Ishikawa (cell line): Measurements from ENCODE around the gene FGD5.

Source experiments
- CEBPB ChIP-seq: IDR thresholded peaks from 2 replicates; pipeline ENCODE4 v1.6.1; 2012
- CREB1 ChIP-seq: IDR thresholded peaks from 2 replicates; pipeline ENCODE4 v1.6.1; 2012; ENCODE audit warnings: low read depth
- EGR1 ChIP-seq: IDR thresholded peaks from 2 replicates; pipeline ENCODE4 v1.6.1; 2012
- EP300 ChIP-seq: IDR thresholded peaks from 2 replicates; pipeline ENCODE4 v1.6.1; 2012; ENCODE audit warnings: borderline replicate concordance
- FOXM1 ChIP-seq: IDR thresholded peaks from 2 replicates; pipeline ENCODE4 v1.6.1; 2012; ENCODE audit warnings: low read depth, borderline replicate concordance
- MAX ChIP-seq: IDR thresholded peaks from 2 replicates; pipeline ENCODE4 v1.6.1; 2012
- NFIC ChIP-seq: IDR thresholded peaks from 2 replicates; pipeline ENCODE4 v1.6.1; 2012
- RAD21 ChIP-seq: IDR thresholded peaks from 2 replicates; pipeline ENCODE4 v1.6.1; 2012; ENCODE audit warnings: low read depth
- REST ChIP-seq: IDR thresholded peaks from 2 replicates; pipeline ENCODE4 v1.6.1; 2012; ENCODE audit warnings: low read depth, mild to moderate bottlenecking
- TAF1 ChIP-seq: IDR thresholded peaks from 2 replicates; pipeline ENCODE4 v1.6.1; 2012; ENCODE audit warnings: low read depth, mild to moderate bottlenecking
- TCF12 ChIP-seq: IDR thresholded peaks from 2 replicates; pipeline ENCODE4 v1.6.1; 2012; ENCODE audit warnings: low read depth
- TEAD4 ChIP-seq: IDR thresholded peaks from 2 replicates; pipeline ENCODE4 v1.6.1; 2012
- YY1 ChIP-seq: IDR thresholded peaks from 2 replicates; pipeline ENCODE4 v1.6.1; 2012; ENCODE audit warnings: low read depth
- ZBTB7A ChIP-seq: IDR thresholded peaks from 2 replicates; pipeline ENCODE4 v1.6.1; 2012; ENCODE audit warnings: low read depth
- TF ChIP-seq, protein P1 (sequence below): IDR thresholded peaks from 2 replicates; pipeline ENCODE4 v1.6.1; 2012

The FGD5 gene

GRCh38 chr3:14927308-14927707, 108.5 kb downstream of the FGD5 start:
- TF ChIP-seq RAD21 (no peak), CEBPB (no peak), TAF1 (no peak), REST (no peak), FOXM1 (no peak), YY1 (no peak), TCF12 (no peak), TEAD4 (no peak)

GRCh38 chr3:14929310-14930074, 110.7 kb downstream of the FGD5 start:
- TF ChIP-seq TCF12, result no peak
- TF ChIP-seq NFIC, result no peak
- TF ChIP-seq EP300, result no peak
- TF ChIP-seq YY1, result no peak
- no peak for TF ChIP-seq MAX
- TF ChIP-seq ZBTB7A, result no peak
- TF ChIP-seq, protein P1, sequence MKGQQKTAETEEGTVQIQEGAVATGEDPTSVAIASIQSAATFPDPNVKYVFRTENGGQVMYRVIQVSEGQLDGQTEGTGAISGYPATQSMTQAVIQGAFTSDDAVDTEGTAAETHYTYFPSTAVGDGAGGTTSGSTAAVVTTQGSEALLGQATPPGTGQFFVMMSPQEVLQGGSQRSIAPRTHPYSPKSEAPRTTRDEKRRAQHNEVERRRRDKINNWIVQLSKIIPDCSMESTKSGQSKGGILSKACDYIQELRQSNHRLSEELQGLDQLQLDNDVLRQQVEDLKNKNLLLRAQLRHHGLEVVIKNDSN, result no peak
- TF ChIP-seq FOXM1, result no peak
- no peak for TF ChIP-seq RAD21
- no peak for TF ChIP-seq EGR1
- no peak for TF ChIP-seq CREB1
- TF ChIP-seq TAF1, result no peak
- no peak for TF ChIP-seq TEAD4

DNA sequence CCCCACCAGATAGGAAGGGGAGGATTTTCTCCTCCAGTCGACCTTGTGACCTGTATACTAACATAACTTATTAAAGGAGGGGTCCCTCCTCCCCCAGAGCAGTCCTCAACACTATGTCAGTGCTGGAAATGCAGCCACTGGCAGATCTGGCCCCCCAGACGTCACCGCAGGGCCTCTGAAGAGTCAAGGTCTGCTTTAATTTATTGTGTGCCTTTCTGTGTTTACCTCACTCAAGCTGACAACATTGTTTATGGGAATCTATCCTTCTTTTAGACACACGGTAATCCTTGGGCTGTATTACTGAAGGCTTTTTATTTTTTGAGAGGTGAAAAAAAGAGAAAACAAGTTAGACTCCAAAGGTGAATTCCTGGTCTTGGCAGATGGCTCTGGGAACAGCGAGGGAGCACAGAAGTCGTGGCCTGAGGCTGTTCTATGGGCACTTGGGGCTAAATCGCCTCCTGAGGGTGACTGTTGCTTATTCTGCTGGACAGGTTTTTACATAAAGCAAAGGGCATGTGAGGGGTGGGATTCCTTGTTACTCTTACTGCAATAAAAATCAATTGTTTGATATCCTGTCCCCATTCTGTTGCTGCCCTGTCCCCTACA, 115.2 kb downstream of the FGD5 start:
- TF ChIP-seq MAX, result no peak
- TF ChIP-seq TEAD4, result no peak
- TF ChIP-seq EP300, result no peak
- no peak for TF ChIP-seq TCF12
- no peak for TF ChIP-seq CEBPB
- no peak for TF ChIP-seq NFIC

DNA sequence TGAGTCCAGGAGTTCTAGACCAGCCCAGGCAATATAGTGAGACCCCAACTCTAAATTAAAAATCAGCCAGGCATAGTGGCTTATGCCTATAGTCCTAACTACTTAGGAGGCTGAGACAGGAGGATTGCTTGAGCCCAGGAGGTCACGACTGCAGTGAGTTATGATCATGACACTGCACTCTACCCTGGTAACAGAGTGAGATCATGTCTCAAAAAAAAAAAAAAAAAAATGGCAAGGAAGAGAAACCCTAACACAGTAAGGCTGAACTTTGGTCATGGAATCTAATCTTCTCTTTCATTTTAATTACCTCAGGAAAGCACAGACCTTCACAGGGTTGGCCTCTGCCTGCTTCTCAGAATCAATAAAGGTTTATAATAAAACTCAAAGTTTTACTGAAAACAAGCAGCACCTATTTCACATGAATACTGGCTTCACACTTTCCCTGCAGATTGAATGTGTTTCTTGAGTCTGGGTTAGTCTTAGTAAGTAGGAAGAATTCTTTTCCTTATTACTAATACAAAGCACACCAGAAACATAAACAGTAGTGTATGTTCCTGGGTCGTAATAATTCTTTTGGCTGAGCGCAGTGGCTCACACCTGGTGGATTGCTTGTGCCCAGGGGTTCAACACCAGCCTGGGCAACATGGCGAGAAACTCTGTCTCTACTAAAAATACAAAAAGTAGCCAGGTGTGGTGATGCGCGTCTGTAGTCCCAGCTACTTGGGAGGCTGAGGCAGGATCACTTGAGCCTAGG, 117.0 kb downstream of the FGD5 start:
- TF ChIP-seq TAF1 (no peak), CEBPB (no peak), REST (no peak), FOXM1 (no peak), EGR1 (no peak), MAX (no peak), EP300 (no peak), YY1 (no peak), CREB1 (no peak), RAD21 (no peak), ZBTB7A (no peak), TCF12 (no peak), TEAD4 (no peak), NFIC (no peak)
- TF ChIP-seq, protein P1, result no peak

GRCh38 chr3:14938954-14939353, 120.2 kb downstream of the FGD5 start:
- TF ChIP-seq ZBTB7A, result no peak
- no peak for TF ChIP-seq CEBPB
- no peak for TF ChIP-seq NFIC
- TF ChIP-seq RAD21, result no peak
- no peak for TF ChIP-seq EP300
- TF ChIP-seq TEAD4, result no peak
- no peak for TF ChIP-seq TAF1
- no peak for TF ChIP-seq CREB1
